ENCODE results near the gene CAPN9.
"Not testable (repeated sequence)": the region's sequence is repeated elsewhere in the genome, so short reads cannot be mapped to it uniquely, and the experiment has no call there.

The CAPN9 gene

GRCh38 chr1:230711245-230711644 lies 35.9 kb upstream of the CAPN9 start:
- DNase-seq: no peak

- no peak for DNase-seq
Measured at GRCh38 chr1:230712470-230712942, 34.7 kb upstream of the CAPN9 start.

GRCh38 chr1:230713138-230713537 lies 34.0 kb upstream of the CAPN9 start:
- no peak for DNase-seq

- DNase-seq: no peak
Measured at GRCh38 chr1:230713547-230713914, 33.7 kb upstream of the CAPN9 start.

- DNase-seq: no peak
Measured at GRCh38 chr1:230713915-230714764, 33.0 kb upstream of the CAPN9 start, which contains the start of gene AGT. AGT (minus strand) TSS chr1:230714122; CDS start chr1:230710823, 3,299 bp downstream.

- no peak for DNase-seq
Measured at GRCh38 chr1:230715510-230715909, 31.7 kb upstream of the CAPN9 start.

- DNase-seq: not testable (repeated sequence)
Measured at GRCh38 chr1:230716453-230716852, 30.7 kb upstream of the CAPN9 start.

- no peak for DNase-seq
Measured at GRCh38 chr1:230717251-230717650, 29.9 kb upstream of the CAPN9 start.

GRCh38 chr1:230721849-230722522 lies 25.2 kb upstream of the CAPN9 start:
- not testable (repeated sequence) for DNase-seq

- DNase-seq: no peak
Measured at GRCh38 chr1:230725256-230726012, 21.8 kb upstream of the CAPN9 start.

GRCh38 chr1:230728710-230729392 lies 18.3 kb upstream of the CAPN9 start:
- DNase-seq: no peak

- no peak for DNase-seq
Measured at GRCh38 chr1:230730977-230731376, 16.2 kb upstream of the CAPN9 start.

- DNase-seq: no peak
Measured at GRCh38 chr1:230735447-230735846, 11.7 kb upstream of the CAPN9 start.

GRCh38 chr1:230737622-230738262 lies 9.4 kb upstream of the CAPN9 start:
- no peak for DNase-seq

GRCh38 chr1:230739564-230740290 lies 7.5 kb upstream of the CAPN9 start:
- no peak for DNase-seq

- DNase-seq: no peak
Measured at GRCh38 chr1:230743899-230744298, 3.3 kb upstream of the CAPN9 start.

- DNase-seq: no peak
Measured at GRCh38 chr1:230744382-230744781, 2.8 kb upstream of the CAPN9 start.

- no peak for DNase-seq
Measured at GRCh38 chr1:230745071-230745470, 2.1 kb upstream of the CAPN9 start.

- DNase-seq: no peak
Measured at GRCh38 chr1:230746617-230747016, 571 bp upstream of the CAPN9 start.

- no peak for DNase-seq
Measured at GRCh38 chr1:230747890-230748800, 957 bp downstream of the CAPN9 start.

All from activated CD4-positive, alpha-beta T cell treated with anti-CD3 and anti-CD28 coated beads, Interleukin-2, amount 50 U/mL, for 48 hours (primary cell).